Esophagus muscularis mucosa (tissue), 4 donors: ENCODE results near the gene CD96. TPM values are rescaled to one million over a fixed set of nuclear protein-coding genes. Genes with fewer than 3 reads are reported as not detected.

ENCODE experiments used
- DNase-seq: peaks from one replicate; pipeline ENCODE4 v3.0.0-alpha.2; 2017; ENCODE audit errors: extremely low spot score
- H3K27ac ChIP-seq, 4 donors: fragments of 200-600 bp; sonication (generic); replicated peaks in 1 of 4; 1 replicate in 3 of 4; 2 replicates in 1 of 4; pipeline ENCODE4 v1.5.1; 2016 to 2019; ENCODE audit warnings: mild to moderate bottlenecking in 1 of 4
- H3K27me3 ChIP-seq, 4 donors: fragments of 200-600 bp; sonication (generic); one replicate each; pipeline versions ENCODE4 v1.5.1 to v1.6.0; 2016 to 2019
- H3K36me3 ChIP-seq, 4 donors: fragments of 200-600 bp; sonication (generic); one replicate each; pipeline ENCODE4 v1.5.1; 2016 to 2019
- H3K4me1 ChIP-seq, 4 donors: fragments of 200-600 bp; sonication (generic); one replicate each; pipeline ENCODE4 v1.5.1; 2016 to 2019
- H3K4me3 ChIP-seq, 4 donors: fragments of 200-600 bp; sonication (generic); 1 replicate in 2 of 4; 2 replicates in 2 of 4; pipeline ENCODE4 v1.5.1; 2016 to 2019; ENCODE audit warnings: mild to moderate bottlenecking in 4 of 4, moderate library complexity in 1 of 4
- H3K9me3 ChIP-seq, 4 donors: fragments of 200-600 bp; sonication (generic); 1 replicate in 3 of 4; 2 replicates in 1 of 4; pipeline ENCODE4 v1.5.1; 2016 to 2019
- CTCF ChIP-seq, 3 experiments: fragments of 200-600 bp in 2 of 3; fragments of 450-650 bp in 1 of 3; sonication (generic) in 2 of 3; IDR thresholded peaks; one replicate each; pipeline ENCODE4 v1.5.1; 2017 to 2019; ENCODE audit warnings: antibody characterized with exemption in 3 of 3, mild to moderate bottlenecking in 2 of 3, moderate library complexity in 1 of 3
- EP300 ChIP-seq: sonication (generic); formaldehyde crosslinking; IDR thresholded peaks from one replicate; pipeline ENCODE4 v1.6.1; 2017; ENCODE audit warnings: antibody characterized with exemption
- POLR2A ChIP-seq: fragments of 450-650 bp; IDR thresholded peaks from one replicate; pipeline ENCODE4 v1.6.1; 2017; ENCODE audit warnings: antibody characterized with exemption, moderate library complexity, mild to moderate bottlenecking, low read depth
- POLR2AphosphoS5 ChIP-seq, 2 donors: sonication (generic); formaldehyde crosslinking; IDR thresholded peaks; one replicate each; pipeline ENCODE4 v1.6.1; 2017; ENCODE audit warnings: antibody characterized with exemption in 2 of 2
- WGBS: methylation state at CpG from one replicate; pipeline ENCODE4 v1.1.5; 2018; 5-methylcytosine and 5-hydroxymethylcytosine counted together
- intact Hi-C: fragments of 100-400 bp; cut with DNase I; formaldehyde crosslinking; loops from one replicate; pipeline ENCODE4 v1.15.1; 2023
- total RNA-seq, 4 donors: library from RNA; depleted of rRNA; stranded (reverse); fragments of >200 nt; gene quantifications; one replicate each; pipeline versions ENCODE4 v1.1.0 to v1.2.1, GENCODE V29; 2016

The CD96 gene
- total RNA-seq, 4 donors from 2014 or later = 0.17 to 1.5 (median 0.43) TPM

- Histone ChIP-seq H3K36me3 (no peaks in the 10 kb centered on the region), H3K9me3 (no peaks in the 10 kb centered on the region), H3K4me3 (no peak overlapping the region), H3K4me1 (peaks cover 0 to 4% (median 4%) of the 10 kb centered on the region in 4 donors), H3K27me3 (peaks cover 0 to 4% (median 0%) of the 10 kb centered on the region in 4 donors), H3K27ac (no peak overlapping the region)
- TF ChIP-seq EP300 = no peak
- TF ChIP-seq POLR2A = no peak
- TF ChIP-seq CTCF (IDR thresholded peaks at IDR 0.05) = no peak
- TF ChIP-seq POLR2AphosphoS5 (IDR thresholded peaks at IDR 0.05) = no peak
- 66% methylated on average over 4 of the region's 4 CpGs for WGBS
- intact Hi-C loops = no loop called here
- no peak for DNase-seq
These were observed 124.2 kb downstream of the CD96 start for GRCh38 chr3:111666041-111666735.

GRCh38 chr3:111667170-111667569, 125.2 kb downstream of the CD96 start:
- no peak for DNase-seq
- no peak for TF ChIP-seq CTCF (IDR thresholded peaks at IDR 0.05)
- TF ChIP-seq POLR2AphosphoS5 (IDR thresholded peaks at IDR 0.05) = no peak
- no peak for TF ChIP-seq POLR2A
- no peak for TF ChIP-seq EP300
- H3K36me3 ChIP-seq = no peaks in the 10 kb centered on the region
- H3K4me1 ChIP-seq = peaks cover 0 to 4% (median 4%) of the 10 kb centered on the region in 4 donors
- no peak overlapping the region for H3K27ac ChIP-seq
- WGBS = 85% methylated on average over 5 of the region's 5 CpGs
- intact Hi-C loops = no loop called here
- no peaks in the 10 kb centered on the region for H3K27me3 ChIP-seq
- no peaks in the 10 kb centered on the region for H3K9me3 ChIP-seq
- H3K4me3 ChIP-seq = no peak overlapping the region

- WGBS = 46% methylated on average over 5 of the region's 5 CpGs
- intact Hi-C loops = loop anchor here (2.0 kb wide), 1 partner anchor 345 kb away; no protein-coding TSS in a partner anchor
- no peak overlapping the region for H3K4me3 ChIP-seq
- H3K27ac ChIP-seq = no peak overlapping the region
- no peaks in the 10 kb centered on the region for H3K36me3 ChIP-seq
- H3K27me3 ChIP-seq = no peaks in the 10 kb centered on the region
- peaks cover 0 to 4% (median 4%) of the 10 kb centered on the region in 4 donors for H3K4me1 ChIP-seq
- no peak for DNase-seq
- H3K9me3 ChIP-seq = no peaks in the 10 kb centered on the region
- TF ChIP-seq POLR2AphosphoS5 (IDR thresholded peaks at IDR 0.05) = peak in 1 of 2 donors; percentile 24
- TF ChIP-seq EP300 = no peak
These were observed 125.7 kb downstream of the CD96 start for GRCh38 chr3:111667621-111668239.

GRCh38 chr3:111668326-111668725, 126.3 kb downstream of the CD96 start:
- no peak overlapping the region for H3K4me3 ChIP-seq
- no peaks in the 10 kb centered on the region for H3K27me3 ChIP-seq
- H3K36me3 ChIP-seq = no peaks in the 10 kb centered on the region
- H3K9me3 ChIP-seq = no peaks in the 10 kb centered on the region
- no peak overlapping the region for H3K27ac ChIP-seq
- DNase-seq = no peak
- intact Hi-C loops = loop anchor here (2.0 kb wide), 1 partner anchor 344 kb away; no protein-coding TSS in a partner anchor
- TF ChIP-seq POLR2A (no peak), EP300 (no peak), POLR2AphosphoS5 (IDR thresholded peaks at IDR 0.05) (no peak), CTCF (IDR thresholded peaks at IDR 0.05) (no peak)
- peaks cover 0 to 5% (median 4%) of the 10 kb centered on the region in 4 donors for H3K4me1 ChIP-seq

- no peak for TF ChIP-seq POLR2A
- TF ChIP-seq CTCF (IDR thresholded peaks at IDR 0.05) = peak; percentile 79 to 84 (median 82)
- WGBS = 26% methylated on average over 5 of the region's 5 CpGs
- DNase-seq = no peak
- H3K27me3 ChIP-seq = no peaks in the 10 kb centered on the region
- H3K36me3 ChIP-seq = no peaks in the 10 kb centered on the region
- no peak overlapping the region for H3K27ac ChIP-seq
- H3K9me3 ChIP-seq = no peaks in the 10 kb centered on the region
- intact Hi-C loops = loop anchor here (2.0 kb wide), 1 partner anchor 344 kb away; no protein-coding TSS in a partner anchor
- peaks cover 4 to 12% (median 8%) of the 10 kb centered on the region in 4 donors for H3K4me1 ChIP-seq
- no peak overlapping the region for H3K4me3 ChIP-seq
These were observed 127.0 kb downstream of the CD96 start for GRCh38 chr3:111668888-111669488.
